ENCODE data around the gene PAIP1.

Gene PAIP1

GRCh38 chr5:43484106-43484849 lies 72.6 kb downstream of the PAIP1 start:
- Histone ChIP-seq H3K4me1 (ENCODE audit: control insufficient read depth, insufficient read depth, low read length) (peaks cover 11% of the 10 kb centered on the region), H3K27me3 (ENCODE audit: control insufficient read depth, insufficient read depth, low read length) (no peaks in the 10 kb centered on the region), H3K4me3 (ENCODE audit: low read depth, low read length) (peak overlapping the region; percentile 89), H3K9ac (ENCODE audit: low read depth, low read length) (peak overlapping the region; percentile 86), H3K36me3 (ENCODE audit: control insufficient read depth, insufficient read depth, low read length) (peaks cover 15% of the 10 kb centered on the region), H3K9me3 (ENCODE audit: control insufficient read depth, insufficient read depth, low read length) (no peaks in the 10 kb centered on the region), H3K27ac (ENCODE audit: low read depth, low read length) (peak overlapping the region; percentile 95)

GRCh38 chr5:43483298-43484105 lies 73.4 kb downstream of the PAIP1 start, which contains the start of gene TMEM267:
TMEM267 (minus strand) TSS chr5:43483865; CDS start chr5:43453969, 29,896 bp downstream.
- Histone ChIP-seq H3K4me1 (ENCODE audit: control insufficient read depth, insufficient read depth, low read length) (peaks cover 11% of the 10 kb centered on the region), H3K36me3 (ENCODE audit: control insufficient read depth, insufficient read depth, low read length) (peaks cover 7% of the 10 kb centered on the region)

GRCh38 chr5:43482490-43483297 lies 74.2 kb downstream of the PAIP1 start:
- no peaks in the 10 kb centered on the region for H3K27me3 ChIP-seq (ENCODE audit: control insufficient read depth, insufficient read depth, low read length)
- no peaks in the 10 kb centered on the region for H3K9me3 ChIP-seq (ENCODE audit: control insufficient read depth, insufficient read depth, low read length)
- peak overlapping the region; percentile 86 for H3K9ac ChIP-seq (ENCODE audit: low read depth, low read length)
- peak overlapping the region; percentile 89 for H3K4me3 ChIP-seq (ENCODE audit: low read depth, low read length)
- peaks cover 11% of the 10 kb centered on the region for H3K4me1 ChIP-seq (ENCODE audit: control insufficient read depth, insufficient read depth, low read length)
- H3K36me3 ChIP-seq (ENCODE audit: control insufficient read depth, insufficient read depth, low read length), result no peaks in the 10 kb centered on the region
- H3K27ac ChIP-seq (ENCODE audit: low read depth, low read length), result peak overlapping the region; percentile 95

More at GRCh38 chr5:43483298-43484105, 73.4 kb downstream of the PAIP1 start, which contains the start of gene TMEM267:
- Histone ChIP-seq H3K27me3 (ENCODE audit: control insufficient read depth, insufficient read depth, low read length) (no peaks in the 10 kb centered on the region), H3K4me3 (ENCODE audit: low read depth, low read length) (peak within 1 kb of the TSS; percentile 89), H3K9me3 (ENCODE audit: control insufficient read depth, insufficient read depth, low read length) (no peaks in the 10 kb centered on the region), H3K27ac (ENCODE audit: low read depth, low read length) (peak within 1 kb of the TSS; percentile 95), H3K9ac (ENCODE audit: low read depth, low read length) (peak within 1 kb of the TSS; percentile 86)
